BJ (cell line): Measurements from ENCODE around the gene KCNJ10. TPM values are rescaled to one million over a fixed set of nuclear protein-coding genes. Genes with fewer than 3 reads are reported as not detected.

ENCODE experiments used
- CTCF ChIA-PET: fragments of 350-600 bp; formaldehyde crosslinking; extraction: SDS; loops from one replicate; lab custom pipeline; 2021; ENCODE audit warnings: antibody characterized with exemption, inconsistent platforms; lab: Yijun Ruan, JAX
- POLR2A ChIA-PET: fragments of 300-600 bp; sonication (Branson Sonifier 250); formaldehyde crosslinking; extraction: SDS; loops from one replicate; lab custom pipeline; 2021; ENCODE audit warnings: antibody characterized with exemption; lab: Charles Lee
- DNase-seq: peaks from one replicate; pipeline ENCODE4 v3.0.0-alpha.2; 2011; ENCODE audit warnings: low read depth
- H3K27me3 ChIP-seq: 2 replicates; pipeline ENCODE4 v1.6.0; 2011; ENCODE audit warnings: low read length; ENCODE audit not compliant: control insufficient read depth, insufficient read depth
- H3K36me3 ChIP-seq: 2 replicates; pipeline ENCODE4 v1.5.1; 2011; ENCODE audit warnings: low read length; ENCODE audit not compliant: control insufficient read depth, insufficient read depth
- H3K4me3 ChIP-seq: 2 replicates; pipeline ENCODE4 v1.5.1; 2011; ENCODE audit warnings: low read depth, mild to moderate bottlenecking, control low read depth, low read length
- CTCF ChIP-seq: IDR thresholded peaks from 2 replicates; pipeline ENCODE4 v1.5.1; 2011; ENCODE audit warnings: low read depth, mild to moderate bottlenecking, control low read depth, inconsistent platforms, low read length, moderate library complexity; ENCODE audit not compliant: insufficient read depth
- polyA plus RNA-seq: library from polyadenylated mRNA; depleted of rRNA; stranded (reverse); fragments of >200 nt; gene quantifications from 2 replicates; pipeline ENCODE4 v1.2.3, GENCODE V29; 2011

KCNJ10 gene
- polyA plus RNA-seq, 1 experiment: not detected

- no peak for TF ChIP-seq CTCF
- no peak for DNase-seq
- no peaks in the 10 kb centered on the region; the same call in 1 of the 2 replicates for H3K27me3 ChIP-seq
- POLR2A ChIA-PET: no interaction called here
- CTCF ChIA-PET: interaction anchor here (0.6 to 2.5 kb wide), 4 partner anchors 11 to 47 kb away, joined by 3 to 10 read pairs (median 6); no protein-coding TSS in a partner anchor
- 0 out of 2 replicates have a peak overlapping the region, but pooled peaks have one; percentile 49 for H3K4me3 ChIP-seq
- H3K36me3 ChIP-seq: no peaks in the 10 kb centered on the region
These were observed 107.8 kb downstream of the KCNJ10 start for GRCh38 chr1:159962176-159962575.

GRCh38 chr1:159961636-159962035 lies 108.3 kb downstream of the KCNJ10 start:
- CTCF ChIA-PET: interaction anchor here (0.6 to 2.5 kb wide), 4 partner anchors 8 to 48 kb away, joined by 3 to 10 read pairs (median 3); no protein-coding TSS in a partner anchor
- POLR2A ChIA-PET: interaction anchor here (1.1 kb wide), 1 partner anchor 35 kb away, joined by 3 read pairs; no protein-coding TSS in a partner anchor

GRCh38 chr1:159960721-159961381 lies 109.1 kb downstream of the KCNJ10 start:
- Histone ChIP-seq H3K4me3 (peak overlapping the region; percentile 49), H3K36me3 (no peaks in the 10 kb centered on the region), H3K27me3 (no peaks in the 10 kb centered on the region; the same call in 1 of the 2 replicates)
- ChIA-PET POLR2A (interaction anchor here (1.1 kb wide), 1 partner anchor 34 kb away, joined by 3 read pairs; no protein-coding TSS in a partner anchor), CTCF (interaction anchor here (0.6 to 2.5 kb wide), 3 partner anchors 9 to 46 kb away, joined by 3 to 10 read pairs (median 3); no protein-coding TSS in a partner anchor)
- DNase-seq: peak; percentile 88
- no peak for TF ChIP-seq CTCF

More at GRCh38 chr1:159961636-159962035, 108.3 kb downstream of the KCNJ10 start:
- no peak for DNase-seq
- no peaks in the 10 kb centered on the region for H3K36me3 ChIP-seq
- TF ChIP-seq CTCF: no peak
- H3K27me3 ChIP-seq: no peaks in the 10 kb centered on the region; the same call in 1 of the 2 replicates
- peak overlapping the region; percentile 49 for H3K4me3 ChIP-seq

- CTCF ChIA-PET: interaction anchor here (1.2 to 39.5 kb wide), 3 partner anchors 12 to 51 kb away, joined by 3 to 889 read pairs (median 25); partner anchors contain the start of gene IGSF9
These were observed 110.5 kb downstream of the KCNJ10 start for GRCh38 chr1:159959451-159959850.

More at GRCh38 chr1:159959451-159959850, 110.5 kb downstream of the KCNJ10 start:
- no peak for TF ChIP-seq CTCF
- POLR2A ChIA-PET: no interaction called here
- Histone ChIP-seq H3K36me3 (no peaks in the 10 kb centered on the region), H3K27me3 (no peaks in the 10 kb centered on the region; the same call in 1 of the 2 replicates), H3K4me3 (no peak overlapping the region)
- DNase-seq: no peak
